Raji (cell line): ENCODE results near the gene CYBC1.
A peak's percentile ranks its signal among the peaks of the same experiment; 100 is the strongest.

Experiments used
- POLR2A ChIP-seq: IDR thresholded peaks from 2 replicates; pipeline ENCODE4 v1.6.1; 2011; ENCODE audit warnings: low read depth, low read length, control low read depth; ENCODE audit not compliant: insufficient read depth

CYBC1 gene

GRCh38 chr17:82435103-82435502, 15.4 kb downstream of the CYBC1 start:
- no peak for TF ChIP-seq POLR2A

GRCh38 chr17:82434216-82434565, 16.4 kb downstream of the CYBC1 start:
- TF ChIP-seq POLR2A = no peak

GRCh38 chr17:82433560-82434215, 16.9 kb downstream of the CYBC1 start:
- TF ChIP-seq POLR2A = no peak

GRCh38 chr17:82432017-82432416, 18.5 kb downstream of the CYBC1 start:
- TF ChIP-seq POLR2A = no peak

- TF ChIP-seq POLR2A = no peak
These were observed 20.7 kb downstream of the CYBC1 start for GRCh38 chr17:82429824-82430223.

- TF ChIP-seq POLR2A = no peak
These were observed 22.0 kb downstream of the CYBC1 start for GRCh38 chr17:82428546-82428945.

GRCh38 chr17:82424863-82425159, 25.7 kb downstream of the CYBC1 start:
- no peak for TF ChIP-seq POLR2A

GRCh38 chr17:82424001-82424862, 26.3 kb downstream of the CYBC1 start:
- no peak for TF ChIP-seq POLR2A

- no peak for TF ChIP-seq POLR2A
These were observed 31.0 kb downstream of the CYBC1 start for GRCh38 chr17:82419540-82419939.

GRCh38 chr17:82418001-82418986, 32.3 kb downstream of the CYBC1 start, which contains the start of the genes HEXD and OGFOD3:
Gene HEXD, plus strand, starts transcription at chr17:82418347. Its CDS starts 1,453 bp downstream, at chr17:82419800.
Gene OGFOD3, minus strand, starts transcription at chr17:82418586. Its CDS starts 101 bp downstream, at chr17:82418485.
- TF ChIP-seq POLR2A = peak; percentile 84; the same call in 1 of the 2 replicates

- TF ChIP-seq POLR2A = no peak
These were observed 33.8 kb downstream of the CYBC1 start for GRCh38 chr17:82416771-82417170.

- no peak for TF ChIP-seq POLR2A
These were observed 34.3 kb downstream of the CYBC1 start for GRCh38 chr17:82416264-82416663.

- no peak for TF ChIP-seq POLR2A
These were observed 34.8 kb downstream of the CYBC1 start for GRCh38 chr17:82415786-82416185.

- TF ChIP-seq POLR2A = no peak
These were observed 35.2 kb downstream of the CYBC1 start for GRCh38 chr17:82415336-82415735.
